Body of pancreas (tissue), 4 donors: ENCODE results near the gene CYTH3. TPM values are rescaled to one million over a fixed set of nuclear protein-coding genes. Genes with fewer than 3 reads are reported as not detected.
A peak's percentile ranks its signal among the peaks of the same experiment; 100 is the strongest.

Source experiments
- ATAC-seq: fragments of 150-250 bp; one replicate; pipeline ENCODE4 v1.9.1; 2016
- DNase-seq, 4 donors: peaks; one replicate each; pipeline ENCODE4 v3.0.0-alpha.2; 2019
- H3K27ac ChIP-seq, 4 donors: fragments of 200-600 bp; sonication (generic); 1 replicate in 3 of 4; 2 replicates in 1 of 4; pipeline versions ENCODE4 v1.5.1 to v1.6.1; 2016 to 2019; ENCODE audit warnings: mild to moderate bottlenecking in 1 of 4, mixed read lengths in 1 of 4, moderate library complexity in 1 of 4
- H3K27me3 ChIP-seq, 2 donors: fragments of 200-600 bp; sonication (generic); one replicate each; pipeline ENCODE4 v1.6.0; 2016; ENCODE audit warnings: mild to moderate bottlenecking in 1 of 2
- H3K36me3 ChIP-seq, 2 donors: fragments of 200-600 bp; sonication (generic); replicated peaks in 1 of 2; 2 replicates each; pipeline ENCODE4 v1.5.1; 2016; ENCODE audit warnings: low read depth in 2 of 2; ENCODE audit not compliant: insufficient read depth in 1 of 2
- H3K4me1 ChIP-seq: fragments of 200-600 bp; sonication (generic); one replicate; pipeline ENCODE4 v1.6.0; 2016
- H3K4me3 ChIP-seq, 2 donors: fragments of 200-600 bp; sonication (generic); 1 replicate in 1 of 2; 2 replicates in 1 of 2; pipeline ENCODE4 v1.5.1; 2016 to 2019
- H3K9me3 ChIP-seq, 3 donors: fragments of 200-600 bp; sonication (generic); 1 replicate in 2 of 3; 2 replicates in 1 of 3; pipeline ENCODE4 v1.5.1; 2016
- POLR2A ChIP-seq, 3 donors: fragments of 450-650 bp; IDR thresholded peaks; one replicate each; pipeline ENCODE4 v1.6.1; 2016; ENCODE audit warnings: antibody characterized with exemption in 3 of 3, mild to moderate bottlenecking in 2 of 3
- WGBS, 2 donors: methylation state at CpG; one replicate each; pipeline ENCODE4 v1.1.5; 2017; 5-methylcytosine and 5-hydroxymethylcytosine counted together
- intact Hi-C: fragments of 100-400 bp; cut with DNase I; formaldehyde crosslinking; loops from one replicate; pipeline ENCODE4 v1.15.1; 2023
- total RNA-seq, 2 donors: library from RNA; depleted of rRNA; stranded (reverse); fragments of >200 nt; gene quantifications; one replicate each; pipeline ENCODE4 v1.1.0, GENCODE V29; 2016
- TF ChIP-seq, protein P1 (sequence below), 7 experiments: fragments of 450-650 bp in 4 of 7; fragments of 200-600 bp in 3 of 7; sonication (generic) in 3 of 7; IDR thresholded peaks; one replicate each; pipeline ENCODE4 v1.5.1; 2016 to 2019; ENCODE audit warnings: antibody characterized with exemption in 7 of 7

CYTH3 gene
- total RNA-seq, 2 donors from 2014 or later: 14.0 to 18.8 TPM

DNA sequence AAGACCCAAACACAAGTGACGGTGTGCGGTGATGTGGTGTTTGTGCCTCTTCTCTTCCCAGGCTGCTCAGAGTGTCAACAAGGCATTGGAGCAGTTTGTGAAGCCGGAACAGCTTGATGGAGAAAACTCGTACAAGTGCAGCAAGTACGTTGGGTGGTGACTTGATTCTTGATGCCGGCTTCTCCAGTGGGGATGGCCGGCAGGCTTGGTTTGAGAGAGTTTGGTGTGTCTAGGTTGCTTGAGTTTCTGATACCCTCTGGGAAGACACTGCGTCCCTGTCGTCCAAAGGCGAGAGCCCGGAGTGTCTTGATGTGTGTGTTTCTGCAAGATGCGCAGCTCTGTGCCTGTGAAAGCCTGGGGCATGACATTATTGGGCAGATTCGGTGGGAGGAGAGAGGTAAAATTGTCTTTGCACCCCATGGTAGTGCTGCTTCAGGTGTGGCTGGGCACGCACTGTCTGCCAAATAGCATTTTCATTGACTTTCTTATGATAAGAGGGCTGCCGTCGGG lies 129.5 kb downstream of the CYTH3 start:
- H3K36me3 ChIP-seq: peaks cover 12 to 34% of the 10 kb centered on the region in 2 donors
- no peaks in the 10 kb centered on the region for H3K4me1 ChIP-seq
- no peaks in the 10 kb centered on the region for H3K27me3 ChIP-seq
- no peak for DNase-seq
- no peaks in the 10 kb centered on the region for H3K9me3 ChIP-seq
- intact Hi-C loops: no loop called here
- TF ChIP-seq POLR2A (IDR thresholded peaks at IDR 0.05): no peak
- TF ChIP-seq, protein P1, sequence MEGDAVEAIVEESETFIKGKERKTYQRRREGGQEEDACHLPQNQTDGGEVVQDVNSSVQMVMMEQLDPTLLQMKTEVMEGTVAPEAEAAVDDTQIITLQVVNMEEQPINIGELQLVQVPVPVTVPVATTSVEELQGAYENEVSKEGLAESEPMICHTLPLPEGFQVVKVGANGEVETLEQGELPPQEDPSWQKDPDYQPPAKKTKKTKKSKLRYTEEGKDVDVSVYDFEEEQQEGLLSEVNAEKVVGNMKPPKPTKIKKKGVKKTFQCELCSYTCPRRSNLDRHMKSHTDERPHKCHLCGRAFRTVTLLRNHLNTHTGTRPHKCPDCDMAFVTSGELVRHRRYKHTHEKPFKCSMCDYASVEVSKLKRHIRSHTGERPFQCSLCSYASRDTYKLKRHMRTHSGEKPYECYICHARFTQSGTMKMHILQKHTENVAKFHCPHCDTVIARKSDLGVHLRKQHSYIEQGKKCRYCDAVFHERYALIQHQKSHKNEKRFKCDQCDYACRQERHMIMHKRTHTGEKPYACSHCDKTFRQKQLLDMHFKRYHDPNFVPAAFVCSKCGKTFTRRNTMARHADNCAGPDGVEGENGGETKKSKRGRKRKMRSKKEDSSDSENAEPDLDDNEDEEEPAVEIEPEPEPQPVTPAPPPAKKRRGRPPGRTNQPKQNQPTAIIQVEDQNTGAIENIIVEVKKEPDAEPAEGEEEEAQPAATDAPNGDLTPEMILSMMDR (IDR thresholded peaks at IDR 0.05): no peak
- no peak overlapping the region for H3K27ac ChIP-seq
- ATAC-seq: no peak
- no peak overlapping the region for H3K4me3 ChIP-seq
- 93 to 95% methylated on average over 16 of the region's 16 CpGs for WGBS, 2 donors

DNA sequence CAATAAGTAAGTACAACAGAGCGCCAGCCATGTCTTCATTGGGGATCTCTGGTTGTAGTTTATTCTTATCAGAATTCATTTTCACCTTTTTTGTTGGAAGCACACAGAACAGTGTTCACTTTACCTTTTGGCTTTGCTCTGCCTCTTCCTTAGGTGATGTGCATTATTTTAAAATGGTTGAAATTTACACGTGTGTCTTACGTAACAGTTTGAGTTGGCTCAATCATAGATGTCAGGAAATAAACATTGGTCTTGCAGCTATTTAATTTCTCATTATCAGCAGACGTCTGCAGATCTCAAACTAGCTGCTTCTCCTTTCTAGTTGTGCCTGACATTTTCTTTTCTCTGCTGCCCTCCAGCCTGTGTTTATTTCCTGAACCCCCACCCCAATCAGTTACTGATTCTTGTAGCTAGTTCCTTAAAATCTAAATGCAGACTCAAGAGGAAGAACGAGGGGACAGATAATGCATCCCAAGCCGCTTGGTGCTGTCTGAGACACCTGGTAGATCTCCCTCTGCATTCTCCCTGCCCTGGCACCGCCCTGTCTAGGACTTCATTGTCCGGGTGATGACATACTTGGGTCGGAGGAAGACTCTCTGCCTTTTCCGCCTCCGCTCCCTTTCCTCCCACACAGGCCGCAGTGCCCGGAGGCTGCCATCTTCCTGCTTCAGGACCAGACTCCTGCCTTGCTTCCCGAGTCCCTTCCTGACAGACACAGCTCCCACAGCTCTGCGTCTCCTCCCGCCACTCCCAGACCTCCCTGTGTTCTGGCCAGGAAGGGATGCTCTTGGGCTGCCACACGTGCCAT lies 133.0 kb downstream of the CYTH3 start:
- peaks cover 0 to 11% of the 10 kb centered on the region in 2 donors for H3K36me3 ChIP-seq

DNA sequence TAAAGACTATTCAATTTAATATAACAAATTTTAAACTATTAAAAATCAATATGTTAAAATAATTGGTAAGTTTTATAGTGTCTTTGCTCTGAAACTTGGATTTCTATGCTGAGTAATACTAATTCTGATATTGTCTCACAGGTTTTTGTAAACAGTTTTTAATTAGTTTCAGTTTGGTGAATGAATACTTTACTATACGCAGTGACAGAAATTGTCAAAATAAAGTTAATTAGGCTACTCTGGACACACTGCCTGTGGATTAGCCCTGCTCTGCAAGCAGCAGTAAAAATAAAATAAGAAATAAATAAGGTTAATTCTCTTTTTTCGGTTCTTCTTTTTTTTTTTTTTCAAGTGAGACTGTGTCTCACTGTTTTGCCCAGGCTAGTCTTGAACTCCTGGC lies 135.9 kb downstream of the CYTH3 start:
- DNase-seq (no peak), ATAC-seq (no peak)
- Histone ChIP-seq H3K9me3 (no peaks in the 10 kb centered on the region), H3K4me3 (no peak overlapping the region), H3K27ac (no peak overlapping the region), H3K36me3 (peaks cover 0 to 6% of the 10 kb centered on the region in 2 donors), H3K27me3 (no peaks in the 10 kb centered on the region), H3K4me1 (no peaks in the 10 kb centered on the region)
- WGBS, 2 donors: 73 to 87% methylated on average over 2 of the region's 2 CpGs
- no peak for TF ChIP-seq POLR2A (IDR thresholded peaks at IDR 0.05)
- TF ChIP-seq, protein P1 (IDR thresholded peaks at IDR 0.05): no peak
- intact Hi-C loops: no loop called here

More for the DNA sequence above, 133.0 kb downstream of the CYTH3 start:
- H3K9me3 ChIP-seq: no peaks in the 10 kb centered on the region
- no peaks in the 10 kb centered on the region for H3K27me3 ChIP-seq
- ATAC-seq (no peak), DNase-seq (no peak)
- no peak overlapping the region for H3K4me3 ChIP-seq
- H3K4me1 ChIP-seq: no peaks in the 10 kb centered on the region
- 71 to 75% methylated on average over 17 of the region's 17 CpGs for WGBS, 2 donors
- intact Hi-C loops: no loop called here
- TF ChIP-seq, protein P1 (IDR thresholded peaks at IDR 0.05): no peak
- TF ChIP-seq POLR2A (IDR thresholded peaks at IDR 0.05): no peak
- H3K27ac ChIP-seq: peak overlapping the region in 1 of 4 donors; percentile 14

- H3K9me3 ChIP-seq: no peaks in the 10 kb centered on the region
- ATAC-seq (no peak), DNase-seq (no peak)
- 85 to 90% methylated on average over 1 of the region's 1 CpG for WGBS, 2 donors
- no peak overlapping the region for H3K27ac ChIP-seq
- peaks cover 0 to 4% of the 10 kb centered on the region in 2 donors for H3K36me3 ChIP-seq
- no peaks in the 10 kb centered on the region for H3K27me3 ChIP-seq
- intact Hi-C loops: no loop called here
- TF ChIP-seq, protein P1 (IDR thresholded peaks at IDR 0.05): no peak
- no peak for TF ChIP-seq POLR2A (IDR thresholded peaks at IDR 0.05)
- no peaks in the 10 kb centered on the region for H3K4me1 ChIP-seq
- H3K4me3 ChIP-seq: no peak overlapping the region
Observed at GRCh38 chr7:6133249-6133648, 139.2 kb downstream of the CYTH3 start.
